Measurements from ENCODE around the gene ZBTB12.
"Not testable (repeated sequence)": the region's sequence is repeated elsewhere in the genome, so short reads cannot be mapped to it uniquely, and the experiment has no call there.

The ZBTB12 gene

GRCh38 chr6:31940256-31940664 lies 38.4 kb upstream of the ZBTB12 start:
- no peak overlapping the region for H3K9ac ChIP-seq (ENCODE audit: low read depth, low read length)
- H3K27ac ChIP-seq (ENCODE audit: low read depth, low read length), result no peak overlapping the region

GRCh38 chr6:31935823-31936222 lies 33.9 kb upstream of the ZBTB12 start:
- Histone ChIP-seq H3K36me3 (ENCODE audit: control insufficient read depth, insufficient read depth, low read length) (no peaks in the 10 kb centered on the region), H3K27me3 (ENCODE audit: control insufficient read depth, insufficient read depth, low read length) (no peaks in the 10 kb centered on the region), H3K4me1 (ENCODE audit: control insufficient read depth, insufficient read depth, low read length) (peaks cover 7% of the 10 kb centered on the region; the same call in 1 of the 2 replicates), H3K9me3 (ENCODE audit: control insufficient read depth, insufficient read depth, low read length) (no peaks in the 10 kb centered on the region), H3K27ac (ENCODE audit: low read depth, low read length) (no peak overlapping the region), H3K4me3 (ENCODE audit: low read depth, low read length) (no peak overlapping the region), H3K9ac (ENCODE audit: low read depth, low read length) (no peak overlapping the region)

More at GRCh38 chr6:31940256-31940664, 38.4 kb upstream of the ZBTB12 start:
- peaks cover 7% of the 10 kb centered on the region; the same call in 1 of the 2 replicates for H3K4me1 ChIP-seq (ENCODE audit: control insufficient read depth, insufficient read depth, low read length)
- no peak overlapping the region for H3K4me3 ChIP-seq (ENCODE audit: low read depth, low read length)
- H3K27me3 ChIP-seq (ENCODE audit: control insufficient read depth, insufficient read depth, low read length), result no peaks in the 10 kb centered on the region
- H3K36me3 ChIP-seq (ENCODE audit: control insufficient read depth, insufficient read depth, low read length), result no peaks in the 10 kb centered on the region
- no peaks in the 10 kb centered on the region for H3K9me3 ChIP-seq (ENCODE audit: control insufficient read depth, insufficient read depth, low read length)

- Histone ChIP-seq H3K36me3 (ENCODE audit: control insufficient read depth, insufficient read depth, low read length) (no peaks in the 10 kb centered on the region), H3K4me3 (ENCODE audit: low read depth, low read length) (no peak overlapping the region), H3K4me1 (ENCODE audit: control insufficient read depth, insufficient read depth, low read length) (0 out of 2 replicates have a peak, but pooled peaks cover under 1% of the 10 kb centered on the region), H3K9me3 (ENCODE audit: control insufficient read depth, insufficient read depth, low read length) (no peaks in the 10 kb centered on the region), H3K27me3 (ENCODE audit: control insufficient read depth, insufficient read depth, low read length) (no peaks in the 10 kb centered on the region), H3K27ac (ENCODE audit: low read depth, low read length) (no peak overlapping the region), H3K9ac (ENCODE audit: low read depth, low read length) (no peak overlapping the region)
Observed at GRCh38 chr6:31935021-31935420, 33.1 kb upstream of the ZBTB12 start.

- Histone ChIP-seq H3K4me3 (ENCODE audit: low read depth, low read length) (no peak overlapping the region), H3K27ac (ENCODE audit: low read depth, low read length) (no peak overlapping the region)
Observed at GRCh38 chr6:31933537-31933936, 31.7 kb upstream of the ZBTB12 start.

GRCh38 chr6:31932137-31932536 lies 30.3 kb upstream of the ZBTB12 start:
- not testable (repeated sequence) for H3K4me1 ChIP-seq (ENCODE audit: control insufficient read depth, insufficient read depth, low read length); H3K9ac ChIP-seq (ENCODE audit: low read depth, low read length); H3K4me3 ChIP-seq (ENCODE audit: low read depth, low read length); H3K27me3 ChIP-seq (ENCODE audit: control insufficient read depth, insufficient read depth, low read length); H3K9me3 ChIP-seq (ENCODE audit: control insufficient read depth, insufficient read depth, low read length); H3K27ac ChIP-seq (ENCODE audit: low read depth, low read length); H3K36me3 ChIP-seq (ENCODE audit: control insufficient read depth, insufficient read depth, low read length)

More at GRCh38 chr6:31933537-31933936, 31.7 kb upstream of the ZBTB12 start:
- Histone ChIP-seq H3K27me3 (ENCODE audit: control insufficient read depth, insufficient read depth, low read length) (no peaks in the 10 kb centered on the region), H3K9me3 (ENCODE audit: control insufficient read depth, insufficient read depth, low read length) (no peaks in the 10 kb centered on the region), H3K36me3 (ENCODE audit: control insufficient read depth, insufficient read depth, low read length) (no peaks in the 10 kb centered on the region), H3K4me1 (ENCODE audit: control insufficient read depth, insufficient read depth, low read length) (no peaks in the 10 kb centered on the region), H3K9ac (ENCODE audit: low read depth, low read length) (no peak overlapping the region)

- no peak overlapping the region for H3K9ac ChIP-seq (ENCODE audit: low read depth, low read length)
- no peak overlapping the region for H3K27ac ChIP-seq (ENCODE audit: low read depth, low read length)
- no peaks in the 10 kb centered on the region for H3K36me3 ChIP-seq (ENCODE audit: control insufficient read depth, insufficient read depth, low read length)
- H3K4me3 ChIP-seq (ENCODE audit: low read depth, low read length), result no peak overlapping the region
- no peaks in the 10 kb centered on the region for H3K27me3 ChIP-seq (ENCODE audit: control insufficient read depth, insufficient read depth, low read length)
- H3K9me3 ChIP-seq (ENCODE audit: control insufficient read depth, insufficient read depth, low read length), result no peaks in the 10 kb centered on the region
- no peaks in the 10 kb centered on the region for H3K4me1 ChIP-seq (ENCODE audit: control insufficient read depth, insufficient read depth, low read length)
Observed at GRCh38 chr6:31930962-31931361, 29.1 kb upstream of the ZBTB12 start.

GRCh38 chr6:31928672-31928939 lies 26.7 kb upstream of the ZBTB12 start:
- Histone ChIP-seq H3K4me3 (ENCODE audit: low read depth, low read length) (no peak overlapping the region), H3K9me3 (ENCODE audit: control insufficient read depth, insufficient read depth, low read length) (no peaks in the 10 kb centered on the region), H3K36me3 (ENCODE audit: control insufficient read depth, insufficient read depth, low read length) (no peaks in the 10 kb centered on the region), H3K9ac (ENCODE audit: low read depth, low read length) (no peak overlapping the region), H3K27ac (ENCODE audit: low read depth, low read length) (no peak overlapping the region), H3K27me3 (ENCODE audit: control insufficient read depth, insufficient read depth, low read length) (no peaks in the 10 kb centered on the region), H3K4me1 (ENCODE audit: control insufficient read depth, insufficient read depth, low read length) (no peaks in the 10 kb centered on the region)

GRCh38 chr6:31927863-31928671 lies 26.2 kb upstream of the ZBTB12 start:
- Histone ChIP-seq H3K9ac (ENCODE audit: low read depth, low read length) (no peak overlapping the region), H3K9me3 (ENCODE audit: control insufficient read depth, insufficient read depth, low read length) (no peaks in the 10 kb centered on the region), H3K27me3 (ENCODE audit: control insufficient read depth, insufficient read depth, low read length) (no peaks in the 10 kb centered on the region), H3K27ac (ENCODE audit: low read depth, low read length) (no peak overlapping the region), H3K4me3 (ENCODE audit: low read depth, low read length) (no peak overlapping the region), H3K4me1 (ENCODE audit: control insufficient read depth, insufficient read depth, low read length) (no peaks in the 10 kb centered on the region), H3K36me3 (ENCODE audit: control insufficient read depth, insufficient read depth, low read length) (no peaks in the 10 kb centered on the region)

GRCh38 chr6:31927242-31927862 lies 25.5 kb upstream of the ZBTB12 start, which contains the start of gene C2:
C2 (plus strand) TSS chr6:31927717; CDS start chr6:31927753, 36 bp downstream.
- Histone ChIP-seq H3K9me3 (ENCODE audit: control insufficient read depth, insufficient read depth, low read length) (no peaks in the 10 kb centered on the region), H3K4me1 (ENCODE audit: control insufficient read depth, insufficient read depth, low read length) (no peaks in the 10 kb centered on the region), H3K9ac (ENCODE audit: low read depth, low read length) (no peak within 1 kb of the TSS), H3K27ac (ENCODE audit: low read depth, low read length) (no peak within 1 kb of the TSS), H3K27me3 (ENCODE audit: control insufficient read depth, insufficient read depth, low read length) (no peaks in the 10 kb centered on the region), H3K4me3 (ENCODE audit: low read depth, low read length) (no peak within 1 kb of the TSS), H3K36me3 (ENCODE audit: control insufficient read depth, insufficient read depth, low read length) (no peaks in the 10 kb centered on the region)

- Histone ChIP-seq H3K4me1 (ENCODE audit: control insufficient read depth, insufficient read depth, low read length) (no peaks in the 10 kb centered on the region), H3K27ac (ENCODE audit: low read depth, low read length) (no peak overlapping the region), H3K36me3 (ENCODE audit: control insufficient read depth, insufficient read depth, low read length) (no peaks in the 10 kb centered on the region), H3K9ac (ENCODE audit: low read depth, low read length) (no peak overlapping the region), H3K4me3 (ENCODE audit: low read depth, low read length) (no peak overlapping the region), H3K9me3 (ENCODE audit: control insufficient read depth, insufficient read depth, low read length) (no peaks in the 10 kb centered on the region), H3K27me3 (ENCODE audit: control insufficient read depth, insufficient read depth, low read length) (no peaks in the 10 kb centered on the region)
Observed at GRCh38 chr6:31922942-31923341, 21.1 kb upstream of the ZBTB12 start.

- Histone ChIP-seq H3K9me3 (ENCODE audit: control insufficient read depth, insufficient read depth, low read length) (no peaks in the 10 kb centered on the region), H3K36me3 (ENCODE audit: control insufficient read depth, insufficient read depth, low read length) (no peaks in the 10 kb centered on the region), H3K4me3 (ENCODE audit: low read depth, low read length) (no peak overlapping the region), H3K27me3 (ENCODE audit: control insufficient read depth, insufficient read depth, low read length) (no peaks in the 10 kb centered on the region), H3K9ac (ENCODE audit: low read depth, low read length) (no peak overlapping the region), H3K4me1 (ENCODE audit: control insufficient read depth, insufficient read depth, low read length) (no peaks in the 10 kb centered on the region), H3K27ac (ENCODE audit: low read depth, low read length) (no peak overlapping the region)
Observed at GRCh38 chr6:31920811-31921210, 18.9 kb upstream of the ZBTB12 start.
